ENCODE measurements around the gene CARMIL1. TPM values are rescaled to one million over a fixed set of nuclear protein-coding genes. Genes with fewer than 3 reads are reported as not detected.

CARMIL1 gene
- total RNA-seq, 1 donor from 2014 or later: 14.5 TPM

GRCh38 chr6:25652007-25652515 lies 372.9 kb downstream of the CARMIL1 start, which contains the start of gene SCGN:
Gene SCGN, plus strand, starts transcription at chr6:25652215. Its CDS starts 189 bp downstream, at chr6:25652404.
- TF ChIP-seq CTCF (IDR thresholded peaks at IDR 0.05): no peak
- Mint-ChIP-seq H3K4me3 (ENCODE audit: unreplicated experiment) (peak within 1 kb of the TSS; percentile 48), H3K27ac (ENCODE audit: unreplicated experiment) (no peak within 1 kb of the TSS), H3K9me3 (ENCODE audit: low read depth) (no peaks in the 10 kb centered on the region), H3K36me3 (ENCODE audit: low read depth) (no peaks in the 10 kb centered on the region), H3K4me1 (ENCODE audit: low read depth) (peaks cover 7% of the 10 kb centered on the region), H3K27me3 (ENCODE audit: low read depth) (peaks cover 48% of the 10 kb centered on the region)
- peak; percentile 94 for DNase-seq (ENCODE audit: low spot score)

GRCh38 chr6:25655723-25656122 lies 376.5 kb downstream of the CARMIL1 start:
- Mint-ChIP-seq H3K36me3 (ENCODE audit: low read depth) (no peaks in the 10 kb centered on the region), H3K4me1 (ENCODE audit: low read depth) (peaks cover 7% of the 10 kb centered on the region), H3K9me3 (ENCODE audit: low read depth) (no peaks in the 10 kb centered on the region), H3K27ac (ENCODE audit: unreplicated experiment) (no peak overlapping the region), H3K27me3 (ENCODE audit: low read depth) (peaks cover 36% of the 10 kb centered on the region), H3K4me3 (ENCODE audit: unreplicated experiment) (no peak overlapping the region)
- no peak for TF ChIP-seq CTCF (IDR thresholded peaks at IDR 0.05)
- no peak for DNase-seq (ENCODE audit: low spot score)

- H3K4me3 Mint-ChIP-seq (ENCODE audit: unreplicated experiment): no peak overlapping the region
- H3K27me3 Mint-ChIP-seq (ENCODE audit: low read depth): peaks cover 25% of the 10 kb centered on the region
- no peaks in the 10 kb centered on the region for H3K4me1 Mint-ChIP-seq (ENCODE audit: low read depth)
- H3K27ac Mint-ChIP-seq (ENCODE audit: unreplicated experiment): no peak overlapping the region
- H3K36me3 Mint-ChIP-seq (ENCODE audit: low read depth): no peaks in the 10 kb centered on the region
- H3K9me3 Mint-ChIP-seq (ENCODE audit: low read depth): no peaks in the 10 kb centered on the region
- DNase-seq (ENCODE audit: low spot score): no peak
- no peak for TF ChIP-seq CTCF (IDR thresholded peaks at IDR 0.05)
Measured at GRCh38 chr6:25659633-25660368, 380.6 kb downstream of the CARMIL1 start.

- TF ChIP-seq CTCF (IDR thresholded peaks at IDR 0.05): no peak
- H3K4me3 Mint-ChIP-seq (ENCODE audit: unreplicated experiment): no peak overlapping the region
- H3K27ac Mint-ChIP-seq (ENCODE audit: unreplicated experiment): no peak overlapping the region
- no peak for DNase-seq (ENCODE audit: low spot score)
- peaks cover 23% of the 10 kb centered on the region for H3K27me3 Mint-ChIP-seq (ENCODE audit: low read depth)
- H3K9me3 Mint-ChIP-seq (ENCODE audit: low read depth): no peaks in the 10 kb centered on the region
- H3K4me1 Mint-ChIP-seq (ENCODE audit: low read depth): no peaks in the 10 kb centered on the region
- H3K36me3 Mint-ChIP-seq (ENCODE audit: low read depth): no peaks in the 10 kb centered on the region
Measured at GRCh38 chr6:25660512-25660911, 381.3 kb downstream of the CARMIL1 start.

GRCh38 chr6:25661129-25661779 lies 382.1 kb downstream of the CARMIL1 start:
- no peaks in the 10 kb centered on the region for H3K36me3 Mint-ChIP-seq (ENCODE audit: low read depth)
- no peak for TF ChIP-seq CTCF (IDR thresholded peaks at IDR 0.05)
- H3K27me3 Mint-ChIP-seq (ENCODE audit: low read depth): peaks cover 23% of the 10 kb centered on the region
- H3K27ac Mint-ChIP-seq (ENCODE audit: unreplicated experiment): no peak overlapping the region
- DNase-seq (ENCODE audit: low spot score): no peak
- no peak overlapping the region for H3K4me3 Mint-ChIP-seq (ENCODE audit: unreplicated experiment)
- H3K9me3 Mint-ChIP-seq (ENCODE audit: low read depth): no peaks in the 10 kb centered on the region
- no peaks in the 10 kb centered on the region for H3K4me1 Mint-ChIP-seq (ENCODE audit: low read depth)

All from chondrocyte (in vitro differentiated cells).